ENCODE data around the gene PRPH.

DNA sequence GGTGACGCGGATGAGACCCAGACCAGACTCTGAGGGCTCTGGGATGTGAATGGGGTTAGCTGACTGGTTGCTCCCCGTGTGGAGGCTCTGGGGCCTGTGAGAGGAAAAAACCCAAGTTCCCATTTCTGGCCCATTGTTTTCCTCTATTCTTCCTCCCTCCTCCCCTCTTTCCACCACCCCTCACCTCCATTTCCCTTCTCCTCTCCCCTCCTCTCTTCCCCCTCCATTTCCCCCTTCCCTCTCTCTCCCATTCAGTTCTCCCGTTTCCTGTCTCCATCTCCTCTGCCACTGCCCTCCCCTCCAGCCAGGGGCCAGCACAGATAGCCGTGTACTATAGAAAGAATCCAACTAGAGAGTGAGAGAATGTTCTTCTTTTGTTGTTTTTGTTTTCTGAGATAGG is 12.6 kb upstream of the PRPH start:
- TF ChIP-seq, protein P1, sequence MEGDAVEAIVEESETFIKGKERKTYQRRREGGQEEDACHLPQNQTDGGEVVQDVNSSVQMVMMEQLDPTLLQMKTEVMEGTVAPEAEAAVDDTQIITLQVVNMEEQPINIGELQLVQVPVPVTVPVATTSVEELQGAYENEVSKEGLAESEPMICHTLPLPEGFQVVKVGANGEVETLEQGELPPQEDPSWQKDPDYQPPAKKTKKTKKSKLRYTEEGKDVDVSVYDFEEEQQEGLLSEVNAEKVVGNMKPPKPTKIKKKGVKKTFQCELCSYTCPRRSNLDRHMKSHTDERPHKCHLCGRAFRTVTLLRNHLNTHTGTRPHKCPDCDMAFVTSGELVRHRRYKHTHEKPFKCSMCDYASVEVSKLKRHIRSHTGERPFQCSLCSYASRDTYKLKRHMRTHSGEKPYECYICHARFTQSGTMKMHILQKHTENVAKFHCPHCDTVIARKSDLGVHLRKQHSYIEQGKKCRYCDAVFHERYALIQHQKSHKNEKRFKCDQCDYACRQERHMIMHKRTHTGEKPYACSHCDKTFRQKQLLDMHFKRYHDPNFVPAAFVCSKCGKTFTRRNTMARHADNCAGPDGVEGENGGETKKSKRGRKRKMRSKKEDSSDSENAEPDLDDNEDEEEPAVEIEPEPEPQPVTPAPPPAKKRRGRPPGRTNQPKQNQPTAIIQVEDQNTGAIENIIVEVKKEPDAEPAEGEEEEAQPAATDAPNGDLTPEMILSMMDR (IDR thresholded peaks at IDR 0.05): no peak
- TF ChIP-seq POLR2A (IDR thresholded peaks at IDR 0.05) (no peak), POLR2AphosphoS5 (IDR thresholded peaks at IDR 0.05; ENCODE audit: insufficient read depth in 1 of 2, low read depth in 1 of 2) (no peak)

All from vagina (tissue), 2 donors.